Effector memory CD4-positive, alpha-beta T cell (primary cell): ENCODE measurements around the gene CDH4.

Experiments
- DNase-seq, 3 donors: peaks; one replicate each; pipeline ENCODE4 v3.0.0-alpha.2; 2020
- H3K27ac ChIP-seq: 2 replicates; pipeline ENCODE4 v1.7.0; 2013; ENCODE audit warnings: mild to moderate bottlenecking, low read length, moderate library complexity; ENCODE audit not compliant: insufficient read depth, poor library complexity, severe bottlenecking
- H3K27me3 ChIP-seq: replicated peaks from 2 replicates; pipeline ENCODE4 v1.7.0; 2013; ENCODE audit warnings: mild to moderate bottlenecking, low read length; ENCODE audit not compliant: insufficient read depth, control insufficient read depth, poor library complexity, severe bottlenecking
- H3K36me3 ChIP-seq: 2 replicates; pipeline ENCODE4 v1.7.0; 2013; ENCODE audit warnings: mild to moderate bottlenecking, low read length, moderate library complexity; ENCODE audit not compliant: control insufficient read depth, insufficient read depth
- H3K4me1 ChIP-seq: 2 replicates; pipeline ENCODE4 v1.7.0; 2013; ENCODE audit warnings: low read length, mild to moderate bottlenecking; ENCODE audit not compliant: control insufficient read depth, insufficient read depth, poor library complexity, severe bottlenecking
- H3K4me3 ChIP-seq: 2 replicates; pipeline ENCODE4 v1.7.0; 2013; ENCODE audit warnings: low read length, low read depth, mild to moderate bottlenecking; ENCODE audit not compliant: insufficient read depth, poor library complexity, severe bottlenecking
- H3K9me3 ChIP-seq: 2 replicates; pipeline ENCODE4 v1.7.0; 2013; ENCODE audit warnings: mild to moderate bottlenecking, low read length, moderate library complexity; ENCODE audit not compliant: control insufficient read depth

The CDH4 gene

DNA sequence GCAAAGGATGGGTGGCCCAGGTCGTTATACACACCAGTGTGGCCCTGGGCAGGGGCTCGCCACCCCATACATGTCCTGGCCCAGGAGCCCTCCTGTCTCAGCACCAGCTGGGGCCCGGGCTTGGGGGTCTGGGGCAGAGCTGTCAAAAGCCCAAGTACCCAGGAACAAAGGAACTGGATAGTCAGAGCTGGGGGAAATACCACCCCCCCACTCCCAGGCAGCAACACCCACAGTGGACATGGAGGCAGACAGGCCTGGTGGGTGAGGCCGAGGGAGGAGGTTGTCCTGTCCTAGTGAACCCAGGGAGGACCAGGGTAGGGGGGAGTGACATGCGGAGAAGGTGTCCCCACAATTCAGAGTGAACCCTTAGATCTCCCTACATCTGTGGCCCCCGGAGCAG lies 406.5 kb downstream of the CDH4 start:
- no peaks in the 10 kb centered on the region for H3K9me3 ChIP-seq
- no peak overlapping the region for H3K4me3 ChIP-seq
- no peak for DNase-seq
- no peak overlapping the region for H3K27ac ChIP-seq
- no peaks in the 10 kb centered on the region for H3K27me3 ChIP-seq
- H3K36me3 ChIP-seq = no peaks in the 10 kb centered on the region
- no peaks in the 10 kb centered on the region for H3K4me1 ChIP-seq

DNA sequence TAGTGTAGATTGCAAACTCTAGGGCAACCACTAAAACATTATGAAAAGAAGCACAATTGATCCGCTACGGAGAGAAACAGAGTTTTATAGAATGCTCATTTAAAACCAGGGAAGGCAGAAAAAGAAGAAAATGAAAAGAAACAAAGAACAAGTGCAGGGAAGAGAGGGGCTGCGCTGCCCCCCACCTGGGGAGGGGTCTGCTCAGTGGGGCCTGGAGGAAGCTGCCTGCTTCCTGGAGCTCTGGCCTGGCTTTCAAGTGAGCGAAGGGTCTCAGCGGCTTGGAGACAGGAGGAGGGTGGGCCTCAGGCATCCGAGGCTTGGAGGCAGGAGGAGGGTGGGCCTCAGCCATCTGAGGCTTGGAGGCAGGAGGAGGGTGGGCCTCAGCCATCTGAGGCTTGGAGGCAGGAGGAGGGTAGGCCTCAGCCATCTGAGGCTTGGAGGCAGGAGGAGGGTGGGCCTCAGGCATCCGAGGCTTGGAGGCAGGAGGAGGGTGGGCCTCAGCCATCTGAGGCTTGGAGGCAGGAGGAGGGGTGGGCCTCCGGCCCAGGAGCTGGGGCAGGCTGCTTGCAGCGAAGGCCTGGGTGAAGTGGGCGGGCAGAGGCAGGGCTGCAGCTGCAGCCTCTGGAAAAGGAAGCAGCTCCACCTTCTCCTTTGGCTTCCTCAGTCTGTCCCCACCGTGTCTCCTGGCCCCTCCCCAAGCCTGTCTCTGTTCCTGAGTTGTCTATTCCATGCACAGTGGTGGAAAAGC lies 407.4 kb downstream of the CDH4 start:
- no peaks in the 10 kb centered on the region for H3K9me3 ChIP-seq

DNA sequence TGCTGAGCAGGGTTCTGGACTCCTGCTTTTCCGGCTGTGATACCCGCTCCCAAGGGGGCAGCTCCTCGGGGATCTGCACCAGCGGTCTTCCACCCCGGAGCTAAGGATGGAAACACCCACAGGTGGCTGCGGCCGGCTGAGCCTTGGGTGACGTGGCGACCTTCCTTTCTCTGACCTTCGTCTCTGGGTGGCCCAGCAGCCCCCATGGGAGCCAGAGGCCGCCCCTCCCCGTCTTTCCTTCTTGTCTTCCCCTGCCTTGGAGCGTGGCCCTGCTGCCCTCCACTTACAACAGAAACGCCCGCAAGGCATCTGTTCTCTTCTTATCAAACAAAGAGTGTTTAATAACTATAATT lies 407.9 kb downstream of the CDH4 start:
- no peaks in the 10 kb centered on the region for H3K27me3 ChIP-seq
- no peaks in the 10 kb centered on the region for H3K9me3 ChIP-seq
- H3K36me3 ChIP-seq = no peaks in the 10 kb centered on the region
- no peak overlapping the region for H3K27ac ChIP-seq
- no peaks in the 10 kb centered on the region for H3K4me1 ChIP-seq
- DNase-seq = no peak
- no peak overlapping the region for H3K4me3 ChIP-seq

More for the DNA sequence above, 407.4 kb downstream of the CDH4 start:
- Histone ChIP-seq H3K36me3 (no peaks in the 10 kb centered on the region), H3K4me3 (no peak overlapping the region), H3K27me3 (no peaks in the 10 kb centered on the region), H3K27ac (no peak overlapping the region), H3K4me1 (no peaks in the 10 kb centered on the region)
- DNase-seq = no peak

DNA sequence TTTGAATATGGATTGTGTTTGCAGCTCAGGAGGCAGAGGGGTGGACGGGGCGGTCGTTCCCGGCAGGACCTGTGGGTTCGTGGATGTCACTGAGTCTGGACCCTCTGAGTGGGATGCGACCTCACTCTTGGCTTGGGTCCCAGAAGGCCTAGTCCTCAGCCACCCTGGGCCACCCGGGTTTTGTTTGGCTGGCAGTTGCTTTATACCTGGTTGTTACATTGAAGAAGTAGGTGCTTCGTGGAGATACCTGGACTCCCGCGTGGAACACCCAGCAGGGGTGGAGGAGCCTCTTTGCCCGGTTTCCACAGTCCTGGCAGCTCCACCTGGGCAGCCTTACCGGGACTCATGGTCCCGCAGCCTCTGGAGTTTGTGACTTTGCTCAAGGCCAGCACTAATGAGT lies 408.5 kb downstream of the CDH4 start:
- no peak for DNase-seq
- no peaks in the 10 kb centered on the region for H3K4me1 ChIP-seq

DNA sequence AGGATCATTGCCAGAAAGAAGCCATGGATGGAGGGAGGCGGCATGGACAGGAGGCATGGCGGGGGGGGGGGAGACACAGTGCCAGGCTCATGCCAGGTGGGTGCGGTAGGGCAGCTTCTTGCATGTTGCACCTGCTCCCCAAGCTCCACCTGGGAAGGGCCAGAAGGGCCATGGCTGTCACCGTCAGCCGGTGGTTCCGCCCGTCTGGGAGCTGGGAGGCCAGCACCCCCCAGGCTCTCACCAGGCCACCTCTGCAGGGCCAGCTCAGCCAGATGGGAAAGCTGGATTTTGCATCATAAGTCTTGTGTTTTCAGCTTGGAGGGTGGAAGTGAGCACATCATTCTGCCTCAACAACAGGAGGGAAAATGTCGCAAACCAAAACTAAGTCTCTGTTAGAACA lies 409.0 kb downstream of the CDH4 start:
- Histone ChIP-seq H3K9me3 (no peaks in the 10 kb centered on the region), H3K27ac (no peak overlapping the region)

More for the DNA sequence above, 408.5 kb downstream of the CDH4 start:
- Histone ChIP-seq H3K27me3 (no peaks in the 10 kb centered on the region), H3K36me3 (no peaks in the 10 kb centered on the region), H3K9me3 (no peaks in the 10 kb centered on the region), H3K4me3 (no peak overlapping the region), H3K27ac (no peak overlapping the region)

DNA sequence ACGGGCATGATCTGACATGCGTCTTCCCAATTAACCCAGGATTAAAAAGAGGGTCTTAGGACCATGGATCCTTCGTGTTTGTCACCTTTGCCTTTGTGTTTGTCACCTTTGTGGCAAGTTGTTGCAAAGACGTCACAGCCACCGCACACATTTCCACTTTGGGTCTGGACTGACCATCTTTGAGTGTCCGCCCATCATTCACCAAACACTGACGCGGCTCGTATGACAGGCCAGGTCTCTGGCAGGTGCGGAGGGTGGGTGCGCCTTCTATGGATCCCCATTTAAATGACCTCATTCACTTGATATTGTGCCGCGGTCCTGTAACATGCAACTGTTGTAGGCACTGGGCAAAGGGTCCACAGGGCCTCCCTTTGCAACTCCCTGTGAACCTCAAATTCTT lies 409.5 kb downstream of the CDH4 start:
- DNase-seq = no peak
- H3K36me3 ChIP-seq = no peaks in the 10 kb centered on the region
- no peak overlapping the region for H3K4me3 ChIP-seq
- H3K4me1 ChIP-seq = no peaks in the 10 kb centered on the region
- no peaks in the 10 kb centered on the region for H3K27me3 ChIP-seq
- H3K27ac ChIP-seq = no peak overlapping the region
- H3K9me3 ChIP-seq = no peaks in the 10 kb centered on the region

More for the DNA sequence above, 409.0 kb downstream of the CDH4 start:
- no peak overlapping the region for H3K4me3 ChIP-seq
- no peak for DNase-seq
- no peaks in the 10 kb centered on the region for H3K27me3 ChIP-seq
- H3K4me1 ChIP-seq = no peaks in the 10 kb centered on the region
- H3K36me3 ChIP-seq = no peaks in the 10 kb centered on the region

DNA sequence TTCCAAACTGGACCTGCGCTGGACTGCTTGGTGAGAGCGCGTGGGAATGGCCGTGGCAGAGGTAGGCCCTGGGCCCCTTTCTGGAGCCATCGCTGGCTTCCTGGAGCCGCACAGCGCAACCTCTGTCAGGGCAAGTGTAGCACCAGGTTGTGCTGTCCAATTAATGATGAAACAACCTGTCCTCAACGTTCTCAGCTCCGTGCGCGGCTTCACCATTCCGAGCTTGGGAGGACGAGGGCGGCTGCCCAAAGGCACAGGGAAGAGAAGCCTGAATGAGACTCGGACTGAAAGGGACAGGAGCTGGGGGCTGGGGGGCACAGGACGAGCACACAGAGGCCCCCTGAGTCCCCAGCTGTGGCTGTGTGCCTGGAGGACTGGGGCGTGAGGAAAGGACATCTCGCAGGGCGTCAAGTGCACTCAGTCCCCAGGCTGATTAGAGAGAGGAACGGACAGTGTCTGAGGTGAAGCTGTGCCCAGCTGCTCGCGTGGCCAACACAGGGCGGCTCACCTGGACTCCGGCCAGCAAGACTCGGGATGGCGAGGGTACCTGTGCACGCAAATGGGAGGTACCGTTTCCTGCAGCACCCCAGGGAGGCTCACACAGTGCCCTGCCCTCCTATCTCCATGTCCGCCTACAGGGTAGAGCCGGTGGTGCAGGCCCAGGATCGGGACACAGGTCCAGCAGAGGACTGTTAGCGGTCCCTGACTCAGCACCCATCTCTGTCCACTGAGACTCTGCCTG lies 410.3 kb downstream of the CDH4 start:
- no peak overlapping the region for H3K4me3 ChIP-seq
- no peaks in the 10 kb centered on the region for H3K4me1 ChIP-seq
- no peaks in the 10 kb centered on the region for H3K9me3 ChIP-seq
- no peak overlapping the region for H3K27ac ChIP-seq
- no peak for DNase-seq
- no peaks in the 10 kb centered on the region for H3K27me3 ChIP-seq
- no peaks in the 10 kb centered on the region for H3K36me3 ChIP-seq

DNA sequence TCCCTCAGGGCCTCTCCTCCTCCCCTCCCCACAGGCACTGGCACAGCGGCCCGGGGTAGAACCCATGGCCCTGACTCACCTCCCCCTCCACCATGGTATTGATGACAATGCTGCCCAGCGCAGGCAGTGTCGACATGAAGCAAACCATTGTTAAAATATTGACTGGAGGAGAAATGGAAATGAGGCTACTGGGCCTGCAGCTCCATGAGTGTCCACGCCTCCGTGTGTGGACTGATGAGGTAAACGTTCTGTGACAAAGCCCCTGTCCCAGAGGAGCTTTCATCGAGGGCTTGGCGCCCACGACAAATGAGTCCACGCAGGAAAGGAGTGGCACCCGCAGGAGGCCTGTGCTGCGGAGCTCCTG lies 410.9 kb downstream of the CDH4 start:
- no peaks in the 10 kb centered on the region for H3K4me1 ChIP-seq
- no peaks in the 10 kb centered on the region for H3K9me3 ChIP-seq
- H3K27me3 ChIP-seq = no peaks in the 10 kb centered on the region
- no peak for DNase-seq
- no peak overlapping the region for H3K4me3 ChIP-seq
- H3K36me3 ChIP-seq = no peaks in the 10 kb centered on the region
- H3K27ac ChIP-seq = no peak overlapping the region

DNA sequence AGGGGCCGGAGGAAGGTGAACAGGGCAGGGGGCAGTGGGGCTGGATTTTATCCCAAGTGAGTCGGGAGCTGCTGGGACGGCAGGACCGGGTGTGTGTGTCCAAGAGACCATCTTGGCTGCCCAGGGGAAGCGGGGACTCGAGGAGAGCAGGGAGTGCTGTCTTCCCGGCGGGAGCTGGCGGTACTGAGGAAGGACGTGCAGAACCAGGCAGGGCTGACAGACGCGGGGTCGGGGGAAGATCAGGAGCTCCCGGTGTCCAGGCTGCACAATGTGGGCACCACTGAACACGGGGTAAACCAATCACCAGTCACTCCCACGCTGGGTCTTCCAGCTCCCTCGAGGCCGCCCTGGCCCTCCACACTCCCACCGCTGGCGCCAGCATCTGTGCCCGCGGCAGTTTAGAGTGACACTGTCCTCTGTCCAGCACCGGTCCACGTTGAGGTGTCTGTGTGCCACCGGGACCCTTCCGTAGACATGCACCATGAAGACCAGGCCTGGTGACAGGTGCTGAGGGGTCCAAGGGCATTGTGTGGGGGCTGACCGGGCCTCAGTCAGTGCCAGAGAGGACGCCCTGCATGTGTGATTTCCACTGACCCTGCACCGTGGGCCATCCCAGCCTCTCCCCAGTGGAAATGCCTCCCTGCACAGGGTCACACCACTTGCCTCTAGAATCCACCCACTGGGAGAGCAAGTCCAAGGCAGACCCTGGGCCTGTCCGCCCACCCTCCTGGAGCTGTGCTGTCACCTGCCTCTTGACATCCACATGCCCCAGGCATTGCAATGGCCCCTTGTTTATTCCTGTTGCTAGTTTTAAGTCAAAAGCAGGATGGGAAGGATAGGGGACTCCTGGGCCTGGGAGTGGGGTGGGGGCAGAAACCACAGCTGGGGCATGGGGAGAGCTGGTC lies 411.7 kb downstream of the CDH4 start:
- Histone ChIP-seq H3K36me3 (no peaks in the 10 kb centered on the region), H3K27me3 (no peaks in the 10 kb centered on the region), H3K27ac (no peak overlapping the region), H3K9me3 (no peaks in the 10 kb centered on the region), H3K4me3 (no peak overlapping the region), H3K4me1 (no peaks in the 10 kb centered on the region)
- no peak for DNase-seq
